GM12878 (cell line): ENCODE measurements around the gene PDGFD.

ENCODE experiments used
- POLR2A ChIP-seq: IDR thresholded peaks from 2 replicates; pipeline ENCODE4 v1.6.1; 2011; ENCODE audit warnings: low read depth, mild to moderate bottlenecking, low read length
- POLR2AphosphoS2 ChIP-seq: IDR thresholded peaks from 2 replicates; pipeline ENCODE4 v1.6.1; 2011; ENCODE audit warnings: low read depth, mild to moderate bottlenecking, low read length, improper control_type of control experiment, moderate library complexity

DNA sequence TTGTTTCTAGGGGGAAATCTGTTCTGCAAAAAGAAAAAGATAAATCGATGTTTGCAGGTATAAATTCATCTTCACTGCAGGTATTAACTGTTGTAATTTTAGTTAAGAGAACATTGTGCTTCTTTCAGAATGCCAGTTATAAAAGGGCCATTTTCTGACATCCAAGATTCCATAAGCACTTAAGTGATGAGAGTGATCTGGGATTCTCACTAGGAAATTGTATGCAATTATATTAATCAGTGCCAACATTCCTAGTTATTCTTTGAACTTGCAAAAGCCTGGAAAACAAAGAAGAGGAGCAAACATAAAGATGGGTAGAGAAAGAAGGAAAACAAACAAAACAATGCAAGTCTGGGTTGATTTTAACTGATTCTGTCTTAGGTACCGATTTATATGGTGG lies 122.2 kb downstream of the PDGFD start:
- TF ChIP-seq POLR2AphosphoS2 (no peak), POLR2A (no peak)
